Karpas-422 (cell line): ENCODE data around the gene PPME1. TPM values are rescaled to one million over a fixed set of nuclear protein-coding genes. Genes with fewer than 3 reads are reported as not detected.

ENCODE experiments used
- DNase-seq: peaks from one replicate; pipeline ENCODE4 v3.0.0-alpha.2; 2015
- H2AFZ ChIP-seq: fragments of 200-600 bp; sonication (generic); 2 replicates; pipeline ENCODE4 v1.6.1; 2014; ENCODE audit warnings: antibody characterized with exemption, low read length, mixed read lengths
- H3K27ac ChIP-seq: fragments of 200-600 bp; sonication (generic); 2 replicates; pipeline ENCODE4 v1.5.1; 2014; ENCODE audit warnings: mild to moderate bottlenecking, low read length, moderate library complexity
- H3K27me3 ChIP-seq: fragments of 200-600 bp; sonication (generic); 2 replicates; pipeline ENCODE4 v1.6.1; 2014; ENCODE audit warnings: low read length, mixed read lengths
- H3K36me3 ChIP-seq: fragments of 200-600 bp; sonication (generic); 2 replicates; pipeline ENCODE4 v1.6.1; 2014; ENCODE audit warnings: low read length, mixed read lengths; ENCODE audit not compliant: insufficient read depth
- H3K4me1 ChIP-seq: fragments of 200-600 bp; sonication (generic); 2 replicates; pipeline ENCODE4 v1.6.1; 2014; ENCODE audit warnings: mild to moderate bottlenecking, low read length, mixed read lengths
- H3K4me2 ChIP-seq: fragments of 200-600 bp; sonication (generic); 2 replicates; pipeline ENCODE4 v1.6.1; 2014; ENCODE audit warnings: low read length, low read depth, mild to moderate bottlenecking; ENCODE audit not compliant: poor library complexity, severe bottlenecking
- H3K4me3 ChIP-seq: fragments of 200-600 bp; sonication (generic); 2 replicates; pipeline ENCODE4 v1.5.1; 2014; ENCODE audit warnings: mild to moderate bottlenecking, antibody characterized with exemption, low read length, mixed read lengths
- H3K79me2 ChIP-seq: fragments of 200-600 bp; sonication (generic); 2 replicates; pipeline ENCODE4 v1.6.1; 2014; ENCODE audit warnings: mild to moderate bottlenecking, low read length, mixed read lengths
- H3K9ac ChIP-seq: fragments of 200-600 bp; sonication (generic); 2 replicates; pipeline ENCODE4 v1.6.0; 2014; ENCODE audit warnings: low read length
- H3K9me2 ChIP-seq: fragments of 200-600 bp; sonication (generic), shearing (Covaris generic); replicated peaks from 2 replicates; pipeline ENCODE4 v1.6.0; 2014; ENCODE audit warnings: mild to moderate bottlenecking, low read length, moderate library complexity; ENCODE audit not compliant: insufficient read depth
- H3K9me3 ChIP-seq: fragments of 300-700, 200-600 bp; sonication (generic); 2 replicates; pipeline ENCODE4 v1.6.1; 2014; ENCODE audit warnings: low read length, mixed read lengths
- H4K20me1 ChIP-seq: fragments of 200-600 bp; sonication (generic); 2 replicates; pipeline ENCODE4 v1.6.1; 2014; ENCODE audit warnings: mild to moderate bottlenecking, antibody characterized with exemption, low read length, low read depth; ENCODE audit not compliant: insufficient read depth
- total RNA-seq: library from RNA; depleted of rRNA; stranded (reverse); fragments of >200 nt; shearing (Covaris generic); gene quantifications from 2 replicates; pipeline ENCODE4 v1.2.3, GENCODE V29; 2014; ENCODE audit warnings: low replicate concordance

PPME1 gene
- total RNA-seq, 1 experiment from 2014 or later = 59.1 TPM

DNA sequence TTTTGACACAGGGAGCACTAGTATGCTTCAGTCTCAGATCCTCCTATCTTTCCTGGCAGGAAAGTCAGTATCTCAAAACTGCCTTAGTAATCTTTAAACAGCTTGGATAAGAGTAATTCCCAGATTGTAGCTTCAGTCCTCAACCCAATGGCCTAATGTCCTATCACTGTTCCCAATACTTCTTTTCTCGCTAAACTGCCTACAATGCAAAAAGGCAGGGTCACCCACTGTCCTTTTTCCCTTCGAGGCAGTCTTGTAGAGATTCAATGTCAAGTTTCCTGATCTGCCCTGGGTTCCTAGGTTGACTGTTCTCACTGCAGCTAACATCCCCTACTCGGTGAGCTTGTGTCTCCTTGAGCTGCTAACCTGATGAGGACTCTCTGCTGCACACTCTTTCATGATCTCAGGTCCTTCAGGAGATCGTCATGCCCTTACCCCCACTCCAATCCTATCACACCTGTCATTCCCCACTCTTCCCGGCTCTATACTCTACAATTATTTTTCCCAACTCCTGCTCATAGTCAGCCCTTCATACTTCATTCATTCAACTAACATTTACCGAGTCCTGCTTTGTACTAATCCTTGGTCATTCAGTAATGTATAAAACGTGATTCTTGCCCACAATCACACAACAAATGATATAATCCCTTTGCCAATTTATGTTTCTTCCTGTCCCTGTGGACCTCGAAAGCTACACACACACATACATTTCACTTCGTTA is 1.2 kb upstream of the PPME1 start:
- peak overlapping the region; percentile 93 for H3K4me3 ChIP-seq
- H3K9me2 ChIP-seq = no peaks in the 10 kb centered on the region
- H2AFZ ChIP-seq = peak overlapping the region; percentile 32; the same call in 1 of the 2 replicates
- H3K9me3 ChIP-seq = no peaks in the 10 kb centered on the region
- H3K79me2 ChIP-seq = peaks cover 80% of the 10 kb centered on the region
- H4K20me1 ChIP-seq = no peaks in the 10 kb centered on the region; the same call in 1 of the 2 replicates
- peak overlapping the region; percentile 93 for H3K4me2 ChIP-seq
- H3K27me3 ChIP-seq = no peaks in the 10 kb centered on the region
- peaks cover 57% of the 10 kb centered on the region for H3K4me1 ChIP-seq
- H3K27ac ChIP-seq = peak overlapping the region; percentile 84
- peak overlapping the region; percentile 89 for H3K9ac ChIP-seq
- H3K36me3 ChIP-seq = peaks cover 29% of the 10 kb centered on the region
- peak; percentile 59 for DNase-seq

DNA sequence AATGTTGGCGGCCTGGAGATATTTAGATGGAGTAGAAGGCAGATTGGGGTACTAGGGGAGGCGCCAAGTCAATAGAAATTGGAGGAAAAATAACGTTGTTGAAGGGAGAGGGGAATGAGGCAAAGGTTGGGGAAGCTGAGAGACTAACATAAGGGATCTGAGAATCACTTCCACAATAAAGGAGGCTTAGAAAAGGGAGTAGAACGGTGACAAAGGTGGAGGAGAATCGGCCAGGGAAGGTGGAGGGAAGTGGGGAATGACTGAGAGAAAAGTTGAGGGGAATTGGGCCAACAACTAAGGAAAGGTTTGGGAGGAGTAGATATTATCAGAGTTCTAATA is 510 bp downstream of the PPME1 start:
- Histone ChIP-seq H3K9me2 (no peaks in the 10 kb centered on the region), H3K9ac (peak overlapping the region; percentile 90), H3K4me3 (peak overlapping the region; percentile 88), H3K27ac (peak overlapping the region; percentile 64), H3K4me1 (peaks cover 54% of the 10 kb centered on the region), H2AFZ (peak overlapping the region; percentile 40; the same call in 1 of the 2 replicates), H3K4me2 (peak overlapping the region; percentile 91), H3K36me3 (peaks cover 23% of the 10 kb centered on the region), H3K79me2 (peaks cover 92% of the 10 kb centered on the region), H4K20me1 (no peaks in the 10 kb centered on the region; the same call in 1 of the 2 replicates), H3K9me3 (no peaks in the 10 kb centered on the region), H3K27me3 (no peaks in the 10 kb centered on the region)
- DNase-seq = no peak

DNA sequence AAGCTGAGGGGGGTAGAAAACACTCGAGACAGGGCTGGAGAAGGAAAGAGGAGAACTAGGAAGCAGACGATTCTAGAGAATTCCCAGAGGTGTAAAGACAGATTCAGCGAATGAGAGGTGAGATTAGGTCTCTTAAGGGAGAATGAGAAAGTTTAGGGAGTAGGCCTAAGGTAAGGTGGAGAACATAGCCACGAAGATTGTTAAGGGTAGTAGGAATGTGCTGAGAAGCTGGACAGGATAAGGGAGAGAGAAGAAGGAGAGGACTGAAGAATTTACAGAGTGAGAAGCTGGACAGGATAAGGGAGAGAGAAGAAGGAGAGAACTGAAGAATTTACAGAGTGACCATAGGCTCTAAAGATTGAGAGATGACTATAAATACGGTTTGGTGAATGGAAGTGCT is 908 bp downstream of the PPME1 start:
- no peaks in the 10 kb centered on the region; the same call in 1 of the 2 replicates for H4K20me1 ChIP-seq
- H3K9me2 ChIP-seq = no peaks in the 10 kb centered on the region
- peak overlapping the region; percentile 90 for H3K9ac ChIP-seq
- H3K4me3 ChIP-seq = peak overlapping the region; percentile 88
- H3K27ac ChIP-seq = peak overlapping the region; percentile 64
- no peak for DNase-seq
- 0 out of 2 replicates have a peak overlapping the region, but pooled peaks have one; percentile 40 for H2AFZ ChIP-seq
- peaks cover 94% of the 10 kb centered on the region for H3K79me2 ChIP-seq
- peaks cover 54% of the 10 kb centered on the region for H3K4me1 ChIP-seq
- no peaks in the 10 kb centered on the region for H3K27me3 ChIP-seq
- peaks cover 20% of the 10 kb centered on the region for H3K36me3 ChIP-seq
- H3K9me3 ChIP-seq = no peaks in the 10 kb centered on the region
- H3K4me2 ChIP-seq = peak overlapping the region; percentile 91

DNA sequence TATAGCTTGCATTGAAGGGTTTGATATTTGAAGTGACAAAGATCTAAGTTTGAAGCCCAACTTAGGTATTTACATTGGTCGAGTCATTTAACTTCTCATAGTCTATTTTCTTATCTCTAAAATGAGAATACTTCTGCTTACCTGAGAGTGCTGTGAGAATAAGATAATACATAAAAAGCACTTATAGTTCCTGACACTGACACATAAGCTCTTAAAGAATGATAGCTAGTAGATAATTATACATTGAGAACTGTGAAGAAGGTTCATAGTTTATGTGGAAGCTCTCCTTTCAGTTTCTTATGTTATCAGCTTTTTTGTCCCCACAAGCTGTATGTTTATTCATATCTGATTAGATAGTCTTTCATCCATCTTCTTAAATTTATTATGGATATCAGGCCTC is 4.8 kb downstream of the PPME1 start:
- H3K9me3 ChIP-seq = no peaks in the 10 kb centered on the region
- no peak overlapping the region for H3K27ac ChIP-seq
- H3K27me3 ChIP-seq = no peaks in the 10 kb centered on the region
- no peaks in the 10 kb centered on the region for H3K9me2 ChIP-seq
- no peak for DNase-seq
- H3K79me2 ChIP-seq = peaks cover 98% of the 10 kb centered on the region
- H3K9ac ChIP-seq = no peak overlapping the region
- H2AFZ ChIP-seq = no peak overlapping the region
- H4K20me1 ChIP-seq = no peaks in the 10 kb centered on the region
- peaks cover 6% of the 10 kb centered on the region for H3K36me3 ChIP-seq
- H3K4me3 ChIP-seq = no peak overlapping the region
- peaks cover 36% of the 10 kb centered on the region for H3K4me1 ChIP-seq
- no peak overlapping the region for H3K4me2 ChIP-seq

DNA sequence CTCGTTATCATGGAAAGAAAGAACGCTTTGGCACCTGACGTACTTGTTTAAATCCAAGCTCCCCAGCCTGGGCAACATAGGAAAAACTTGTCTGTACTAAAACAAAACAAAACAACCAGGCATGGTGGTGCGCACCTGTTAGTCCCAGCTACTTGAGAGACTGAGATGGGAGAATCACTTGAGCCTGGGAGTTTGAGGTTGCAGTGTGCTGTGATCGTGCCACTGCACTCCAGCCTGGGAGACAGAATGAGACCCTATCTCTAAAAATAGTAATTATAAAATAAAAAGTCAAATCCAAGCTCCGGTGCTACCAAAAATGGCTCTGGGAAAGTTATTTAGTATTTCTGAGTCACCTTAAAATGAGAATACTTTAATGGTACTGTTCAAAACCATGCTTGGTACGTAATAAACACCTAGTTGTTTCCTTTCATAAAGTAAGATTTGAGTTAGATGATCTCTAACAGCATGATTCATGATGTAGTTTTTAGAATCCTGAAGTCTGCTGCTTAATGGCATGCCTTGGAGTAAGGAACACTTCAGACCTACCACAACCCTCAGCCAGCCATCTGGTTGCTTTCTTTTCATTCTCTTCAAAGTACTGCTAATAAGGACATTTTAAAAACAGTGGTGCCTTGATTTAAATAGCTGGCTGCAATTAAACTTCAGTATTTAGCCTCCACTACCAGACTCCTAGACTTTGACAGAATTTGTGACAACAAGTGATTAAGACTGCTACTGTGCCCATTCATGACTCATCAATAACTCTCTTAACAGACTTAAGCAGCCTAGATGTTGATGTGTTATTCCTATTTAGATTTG is 8.4 kb downstream of the PPME1 start:
- peaks cover 8% of the 10 kb centered on the region for H3K36me3 ChIP-seq
- H4K20me1 ChIP-seq = no peaks in the 10 kb centered on the region
- no peak overlapping the region for H3K4me2 ChIP-seq
- no peaks in the 10 kb centered on the region for H3K9me2 ChIP-seq
- H2AFZ ChIP-seq = no peak overlapping the region
- DNase-seq = no peak
- no peak overlapping the region for H3K9ac ChIP-seq
- H3K4me3 ChIP-seq = no peak overlapping the region
- peaks cover 99% of the 10 kb centered on the region for H3K79me2 ChIP-seq
- peaks cover 17% of the 10 kb centered on the region for H3K4me1 ChIP-seq
- no peak overlapping the region for H3K27ac ChIP-seq
- no peaks in the 10 kb centered on the region for H3K9me3 ChIP-seq
- H3K27me3 ChIP-seq = no peaks in the 10 kb centered on the region

DNA sequence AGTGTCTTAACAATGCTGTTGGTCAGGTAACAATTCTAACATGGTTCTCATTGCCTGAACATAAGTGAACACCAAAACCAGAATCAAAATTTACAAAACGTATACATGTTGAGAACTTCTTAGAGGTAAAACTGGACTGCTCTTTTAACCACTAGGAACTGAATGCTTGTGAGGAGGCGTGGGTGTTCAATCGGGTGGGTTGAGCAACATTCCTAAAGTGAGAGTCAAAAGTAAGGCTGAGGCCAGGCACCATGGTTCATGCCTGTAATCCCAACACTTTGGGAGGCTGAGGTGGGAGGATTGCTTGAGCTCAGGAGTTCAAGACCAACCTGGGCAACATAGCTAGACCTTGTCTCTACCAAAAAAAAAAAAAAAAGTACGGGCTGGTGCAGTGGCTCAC is 11.5 kb downstream of the PPME1 start:
- Histone ChIP-seq H4K20me1 (no peaks in the 10 kb centered on the region), H2AFZ (no peak overlapping the region), H3K4me3 (no peak overlapping the region), H3K79me2 (peaks cover 99% of the 10 kb centered on the region), H3K9me2 (no peaks in the 10 kb centered on the region), H3K36me3 (peaks cover 14% of the 10 kb centered on the region; the same call in 1 of the 2 replicates), H3K9ac (no peak overlapping the region), H3K4me1 (peaks cover 14% of the 10 kb centered on the region), H3K27ac (no peak overlapping the region), H3K27me3 (no peaks in the 10 kb centered on the region), H3K4me2 (no peak overlapping the region), H3K9me3 (no peaks in the 10 kb centered on the region)
- no peak for DNase-seq

DNA sequence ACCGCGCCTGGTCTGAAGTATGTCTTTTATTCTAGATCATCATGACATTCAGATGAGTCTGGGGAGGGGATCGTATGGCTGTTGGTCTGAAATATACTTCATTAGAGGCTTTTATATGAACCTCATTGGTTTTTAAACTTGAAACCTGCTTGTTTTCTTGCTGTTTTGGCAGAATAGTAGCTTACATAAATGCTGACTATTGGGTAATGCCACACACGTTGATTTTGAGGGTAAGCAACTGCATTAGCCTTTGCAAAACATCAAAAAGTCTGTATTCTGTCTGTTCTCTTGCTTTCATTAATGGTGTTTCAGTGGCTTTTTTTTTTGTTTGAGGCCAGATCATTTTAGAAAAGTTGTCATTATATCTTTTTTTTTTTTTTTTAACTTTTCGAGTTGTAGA is 14.2 kb downstream of the PPME1 start:
- H4K20me1 ChIP-seq = no peaks in the 10 kb centered on the region
- no peaks in the 10 kb centered on the region for H3K9me3 ChIP-seq
- H3K9ac ChIP-seq = no peak overlapping the region
- H2AFZ ChIP-seq = no peak overlapping the region
- H3K27me3 ChIP-seq = no peaks in the 10 kb centered on the region
- no peak overlapping the region for H3K4me3 ChIP-seq
- H3K4me1 ChIP-seq = peaks cover 10% of the 10 kb centered on the region
- peaks cover 36% of the 10 kb centered on the region for H3K36me3 ChIP-seq
- no peak for DNase-seq
- peaks cover 98% of the 10 kb centered on the region for H3K79me2 ChIP-seq
- no peak overlapping the region for H3K4me2 ChIP-seq
- no peak overlapping the region for H3K27ac ChIP-seq
- no peaks in the 10 kb centered on the region for H3K9me2 ChIP-seq

DNA sequence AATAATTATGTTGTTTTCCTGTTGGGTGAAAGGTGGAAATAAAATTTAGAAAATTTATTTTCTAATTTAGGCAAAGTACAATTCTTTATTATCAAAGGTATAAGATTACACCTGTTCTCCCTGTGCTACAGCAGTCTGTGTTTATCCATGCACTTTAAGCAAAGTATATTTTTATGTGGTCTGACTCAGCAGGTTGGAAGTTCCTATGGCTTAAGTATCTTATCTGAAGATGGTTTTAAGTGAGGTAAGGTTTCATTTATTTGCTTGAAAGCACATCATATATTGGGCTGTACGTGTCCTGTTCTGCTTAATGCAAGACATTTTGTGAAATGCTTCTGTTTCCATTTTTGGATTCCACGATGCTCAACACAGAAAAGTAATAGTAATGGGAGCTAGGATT is 14.6 kb downstream of the PPME1 start:
- Histone ChIP-seq H3K9me3 (no peaks in the 10 kb centered on the region), H3K27ac (no peak overlapping the region), H2AFZ (no peak overlapping the region), H3K9me2 (no peaks in the 10 kb centered on the region), H3K36me3 (peaks cover 39% of the 10 kb centered on the region), H3K27me3 (no peaks in the 10 kb centered on the region), H3K4me3 (no peak overlapping the region), H3K79me2 (peaks cover 98% of the 10 kb centered on the region), H3K4me2 (no peak overlapping the region), H3K9ac (no peak overlapping the region), H4K20me1 (no peaks in the 10 kb centered on the region), H3K4me1 (peaks cover 10% of the 10 kb centered on the region)
- DNase-seq = no peak
